H9 (cell line): ENCODE results near the gene PLD3. TPM values are rescaled to one million over a fixed set of nuclear protein-coding genes. Genes with fewer than 3 reads are reported as not detected.

Experiments
- DNase-seq: peaks from one replicate; pipeline ENCODE4 v3.0.0-alpha.2; 2017
- H2AFZ ChIP-seq: one replicate; pipeline ENCODE4 v1.6.1; 2013; ENCODE audit warnings: mild to moderate bottlenecking, low read length, control low read depth, moderate library complexity
- H2AK5ac ChIP-seq: 2 replicates; pipeline ENCODE4 v1.6.1; 2013; ENCODE audit warnings: low read length, control low read depth, mixed read lengths; ENCODE audit not compliant: insufficient read length
- H2BK120ac ChIP-seq: one replicate; pipeline ENCODE4 v1.6.1; 2013; ENCODE audit warnings: low read depth, mild to moderate bottlenecking, low read length, control low read depth, inconsistent platforms; ENCODE audit not compliant: poor library complexity, severe bottlenecking
- H2BK12ac ChIP-seq: 2 replicates; pipeline ENCODE4 v1.6.1; 2013; ENCODE audit warnings: low read length, control low read depth, mixed read lengths, low read depth; ENCODE audit not compliant: insufficient read length
- H2BK15ac ChIP-seq: 2 replicates; pipeline ENCODE4 v1.6.1; 2013; ENCODE audit warnings: low read depth, low read length, control low read depth
- H2BK20ac ChIP-seq: one replicate; pipeline ENCODE4 v1.6.1; 2013; ENCODE audit warnings: low read depth, mild to moderate bottlenecking, low read length, control low read depth, inconsistent platforms; ENCODE audit not compliant: poor library complexity, severe bottlenecking
- H2BK5ac ChIP-seq: 2 replicates; pipeline ENCODE4 v1.6.1; 2013; ENCODE audit warnings: low read length, control low read depth, mixed read lengths; ENCODE audit not compliant: insufficient read length
- H3K14ac ChIP-seq: 2 replicates; pipeline ENCODE4 v1.6.1; 2013; ENCODE audit warnings: low read length, control low read depth; ENCODE audit not compliant: insufficient read depth
- H3K18ac ChIP-seq: 2 replicates; pipeline ENCODE4 v1.6.1; 2013; ENCODE audit warnings: low read depth, mild to moderate bottlenecking, mixed read lengths, low read length, control low read depth; ENCODE audit not compliant: insufficient read length
- H3K23ac ChIP-seq: 2 replicates; pipeline ENCODE4 v1.6.1; 2013; ENCODE audit warnings: low read length, control low read depth, mixed read lengths, low read depth; ENCODE audit not compliant: insufficient read length
- H3K23me2 ChIP-seq: 2 replicates; pipeline ENCODE4 v1.6.1; 2013; ENCODE audit warnings: low read depth, mild to moderate bottlenecking, mixed read lengths, low read length, control low read depth; ENCODE audit not compliant: insufficient read length, poor library complexity, severe bottlenecking
- H3K27ac ChIP-seq: 2 replicates; pipeline ENCODE4 v1.5.1; 2013; ENCODE audit warnings: low read length, control low read depth, mixed read lengths, low read depth; ENCODE audit not compliant: insufficient read length
- H3K27me3 ChIP-seq: 2 replicates; pipeline ENCODE4 v1.6.1; 2013; ENCODE audit warnings: low read length, control low read depth, inconsistent platforms; ENCODE audit not compliant: insufficient read depth
- H3K4ac ChIP-seq: 2 replicates; pipeline ENCODE4 v1.6.1; 2013; ENCODE audit warnings: low read depth, mild to moderate bottlenecking, control low read depth, inconsistent platforms, low read length, moderate library complexity
- H3K4me1 ChIP-seq: 2 replicates; pipeline ENCODE4 v1.6.1; 2013; ENCODE audit warnings: low read length, control low read depth, inconsistent platforms; ENCODE audit not compliant: insufficient read depth
- H3K4me2 ChIP-seq: 2 replicates; pipeline ENCODE4 v1.6.1; 2013; ENCODE audit warnings: low read length, control low read depth, mixed read lengths; ENCODE audit not compliant: insufficient read length, insufficient read depth
- H3K56ac ChIP-seq: 2 replicates; pipeline ENCODE4 v1.6.1; 2013; ENCODE audit warnings: low read depth, mild to moderate bottlenecking, mixed read lengths, low read length, control low read depth; ENCODE audit not compliant: insufficient read length
- H3K79me1 ChIP-seq: 2 replicates; pipeline ENCODE4 v1.6.1; 2013; ENCODE audit warnings: low read depth, mild to moderate bottlenecking, moderate library complexity, low read length, control low read depth, inconsistent platforms; ENCODE audit not compliant: insufficient read depth, poor library complexity, severe bottlenecking
- H3K79me2 ChIP-seq: 2 replicates; pipeline ENCODE4 v1.6.1; 2013; ENCODE audit warnings: low read length, control low read depth, inconsistent platforms; ENCODE audit not compliant: insufficient read depth
- H3K9ac ChIP-seq: 2 replicates; pipeline ENCODE4 v1.6.1; 2013; ENCODE audit warnings: low read length, control low read depth, mixed read lengths; ENCODE audit not compliant: insufficient read length; ENCODE audit errors: extremely low read depth
- H3K9me3 ChIP-seq: one replicate; pipeline ENCODE4 v1.6.1; 2013; ENCODE audit warnings: low read depth, low read length, inconsistent platforms; ENCODE audit not compliant: control insufficient read depth
- H3T11ph ChIP-seq: one replicate; pipeline ENCODE4 v1.6.1; 2013; ENCODE audit warnings: mild to moderate bottlenecking, low read length, control low read depth, inconsistent platforms
- H4K20me1 ChIP-seq: one replicate; pipeline ENCODE4 v1.6.1; 2013; ENCODE audit not compliant: control insufficient read depth, insufficient read length, insufficient read depth
- H4K5ac ChIP-seq: 2 replicates; pipeline ENCODE4 v1.6.1; 2013; ENCODE audit warnings: low read depth, mild to moderate bottlenecking, mixed read lengths, low read length, control low read depth; ENCODE audit not compliant: insufficient read length
- H4K8ac ChIP-seq: replicated peaks from 2 replicates; pipeline ENCODE4 v1.6.1; 2013; ENCODE audit warnings: low read length, control low read depth, mixed read lengths, low read depth; ENCODE audit not compliant: insufficient read length
- H4K91ac ChIP-seq: 2 replicates; pipeline ENCODE4 v1.6.1; 2013; ENCODE audit warnings: low read depth, mild to moderate bottlenecking, moderate library complexity, mixed read lengths, low read length, control low read depth; ENCODE audit not compliant: insufficient read length
- H3K27ac Mint-ChIP-seq, 3 experiments: 2 replicates in 2 of 3; 3 replicates in 1 of 3; pipeline ENCODE4 v1.8.0; 2020 to 2021; ENCODE audit warnings: mixed read lengths in 3 of 3, mild to moderate bottlenecking in 1 of 3, moderate library complexity in 1 of 3
- H3K27me3 Mint-ChIP-seq: 2 replicates; pipeline ENCODE4 v1.8.0; 2021; ENCODE audit warnings: low read depth, mild to moderate bottlenecking, moderate library complexity, mixed read lengths
- H3K36me3 Mint-ChIP-seq, 3 experiments: 2 replicates in 2 of 3; 3 replicates in 1 of 3; pipeline ENCODE4 v1.8.0; 2020 to 2021; ENCODE audit warnings: low read depth in 3 of 3, mixed read lengths in 3 of 3; ENCODE audit not compliant: insufficient read depth in 1 of 3
- H3K4me1 Mint-ChIP-seq, 2 experiments: 2 replicates each; pipeline ENCODE4 v1.8.0; 2020; ENCODE audit warnings: mixed read lengths in 2 of 2
- H3K4me3 Mint-ChIP-seq, 2 experiments: 2 replicates in 1 of 2; 3 replicates in 1 of 2; pipeline ENCODE4 v1.8.0; 2020 to 2021; ENCODE audit warnings: mild to moderate bottlenecking in 2 of 2, mixed read lengths in 2 of 2, moderate library complexity in 1 of 2
- H3K9me3 Mint-ChIP-seq, 2 experiments: 2 replicates in 1 of 2; 3 replicates in 1 of 2; pipeline ENCODE4 v1.8.0; 2020; ENCODE audit warnings: mild to moderate bottlenecking in 2 of 2, mixed read lengths in 2 of 2, moderate library complexity in 1 of 2
- WGBS: extraction: QIAGEN DNeasy Blood & Tissue Kit; methylation state at CpG from one replicate; pipeline ENCODE4 v1.1.7; 2013; ENCODE audit warnings: missing lambda C conversion rate, low lambda C conversion rate, mixed read lengths; ENCODE audit not compliant: insufficient read length; ENCODE audit errors: extremely low coverage; 5-methylcytosine and 5-hydroxymethylcytosine counted together
- total RNA-seq: library from RNA; stranded (reverse); gene quantifications from 2 replicates; pipeline ENCODE4 v1.2.1, GENCODE V29; 2021
- TF ChIP-seq, protein P1 (sequence below): fragments of 200-600 bp; sonication (generic); conservative IDR thresholded peaks from 3 replicates; pipeline ENCODE4 v1.8.0; 2021; ENCODE audit warnings: antibody characterized with exemption, mild to moderate bottlenecking

Gene PLD3
- total RNA-seq, 1 experiment from 2014 or later: 194 TPM

DNA sequence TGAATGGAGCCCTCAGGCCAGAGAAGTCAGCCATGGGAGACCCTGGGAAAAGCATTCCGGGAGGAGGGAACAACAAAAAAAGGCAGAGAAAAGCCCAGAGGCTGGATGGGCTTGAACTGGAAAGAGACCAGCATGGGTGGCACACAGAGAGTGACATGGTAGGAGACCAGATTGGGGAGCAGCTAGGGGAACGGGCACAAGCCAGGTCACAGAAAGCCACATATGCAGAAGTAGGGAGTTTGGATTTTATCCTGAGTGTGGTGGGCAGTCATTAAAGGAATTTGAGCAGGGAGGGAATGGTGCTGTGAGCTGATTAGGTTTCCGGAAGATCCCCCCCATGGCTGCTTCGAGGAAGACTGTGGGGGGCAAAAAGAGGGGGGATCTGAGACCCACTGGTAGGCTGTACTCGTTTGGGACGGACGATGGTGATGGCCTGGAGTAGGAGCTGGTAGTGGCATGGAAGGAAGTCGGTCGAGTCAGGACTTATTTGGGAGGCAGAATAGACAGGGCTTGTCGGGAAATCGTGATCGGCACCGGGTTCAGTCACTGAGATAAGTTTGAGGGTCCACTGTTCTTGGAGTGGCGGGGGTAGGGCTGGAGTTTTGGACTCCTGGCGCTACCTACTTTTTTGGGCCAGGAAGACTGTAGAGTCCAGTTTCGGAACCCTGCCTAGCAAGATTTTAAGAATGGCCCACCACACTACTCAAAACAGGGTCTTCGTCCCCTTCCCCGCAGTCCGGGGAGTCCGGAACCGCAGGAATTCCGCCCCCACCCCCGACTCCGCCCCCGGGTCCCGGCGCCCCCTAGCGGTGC lies 76.3 kb downstream of the PLD3 start:
- H2BK12ac ChIP-seq: no peak overlapping the region
- no peak overlapping the region for H3K56ac ChIP-seq
- no peak overlapping the region for H2AK5ac ChIP-seq
- H4K91ac ChIP-seq: no peak overlapping the region
- H3K14ac ChIP-seq: peak overlapping the region; percentile 16; the same call in 1 of the 2 replicates
- H3K79me1 ChIP-seq: no peaks in the 10 kb centered on the region
- H3K23ac ChIP-seq: no peak overlapping the region
- H2AFZ ChIP-seq: no peak overlapping the region
- no peaks in the 10 kb centered on the region for H3K27me3 ChIP-seq
- no peak overlapping the region for H3K4ac ChIP-seq
- H2BK120ac ChIP-seq: no peak overlapping the region
- no peaks in the 10 kb centered on the region for H4K20me1 ChIP-seq
- H3K23me2 ChIP-seq: peaks cover 16% of the 10 kb centered on the region
- peak overlapping the region; percentile 90 for H3K4me2 ChIP-seq
- no peak overlapping the region for H4K8ac ChIP-seq
- H3K36me3 Mint-ChIP-seq: peaks cover 0 to 5% (median 4%) of the 10 kb centered on the region in 3 experiments; a peak in 3 of 7 replicates
- H3K9ac ChIP-seq: peak overlapping the region; percentile 57
- H4K5ac ChIP-seq: no peak overlapping the region
- no peak overlapping the region for H3K27ac ChIP-seq
- peaks cover 0 to 1% of the 10 kb centered on the region in 2 experiments; a peak in 1 of 5 replicates for H3K9me3 Mint-ChIP-seq
- no peaks in the 10 kb centered on the region for H3K27me3 Mint-ChIP-seq
- no peak overlapping the region for H3K18ac ChIP-seq
- peak overlapping the region; percentile 91 to 97 for H3K4me3 Mint-ChIP-seq
- H3K79me2 ChIP-seq: no peaks in the 10 kb centered on the region
- no peak overlapping the region for H3T11ph ChIP-seq
- peaks cover 19% of the 10 kb centered on the region in 2 experiments for H3K4me1 Mint-ChIP-seq
- no peaks in the 10 kb centered on the region for H3K9me3 ChIP-seq
- TF ChIP-seq, protein P1, sequence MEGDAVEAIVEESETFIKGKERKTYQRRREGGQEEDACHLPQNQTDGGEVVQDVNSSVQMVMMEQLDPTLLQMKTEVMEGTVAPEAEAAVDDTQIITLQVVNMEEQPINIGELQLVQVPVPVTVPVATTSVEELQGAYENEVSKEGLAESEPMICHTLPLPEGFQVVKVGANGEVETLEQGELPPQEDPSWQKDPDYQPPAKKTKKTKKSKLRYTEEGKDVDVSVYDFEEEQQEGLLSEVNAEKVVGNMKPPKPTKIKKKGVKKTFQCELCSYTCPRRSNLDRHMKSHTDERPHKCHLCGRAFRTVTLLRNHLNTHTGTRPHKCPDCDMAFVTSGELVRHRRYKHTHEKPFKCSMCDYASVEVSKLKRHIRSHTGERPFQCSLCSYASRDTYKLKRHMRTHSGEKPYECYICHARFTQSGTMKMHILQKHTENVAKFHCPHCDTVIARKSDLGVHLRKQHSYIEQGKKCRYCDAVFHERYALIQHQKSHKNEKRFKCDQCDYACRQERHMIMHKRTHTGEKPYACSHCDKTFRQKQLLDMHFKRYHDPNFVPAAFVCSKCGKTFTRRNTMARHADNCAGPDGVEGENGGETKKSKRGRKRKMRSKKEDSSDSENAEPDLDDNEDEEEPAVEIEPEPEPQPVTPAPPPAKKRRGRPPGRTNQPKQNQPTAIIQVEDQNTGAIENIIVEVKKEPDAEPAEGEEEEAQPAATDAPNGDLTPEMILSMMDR: no peak
- DNase-seq: peak; percentile 48
- no peaks in the 10 kb centered on the region; the same call in 1 of the 2 replicates for H3K4me1 ChIP-seq
- no CpG with 5 or more reads among the region's 28 CpGs for WGBS
- H2BK20ac ChIP-seq: no peak overlapping the region
- peak overlapping the region; percentile 92 to 96 (median 95) for H3K27ac Mint-ChIP-seq
- H2BK5ac ChIP-seq: no peak overlapping the region
- no peak overlapping the region for H2BK15ac ChIP-seq
